Measurements from ENCODE around the gene XYLT1.
A peak's percentile ranks its signal among the peaks of the same experiment; 100 is the strongest.

The XYLT1 gene

DNA sequence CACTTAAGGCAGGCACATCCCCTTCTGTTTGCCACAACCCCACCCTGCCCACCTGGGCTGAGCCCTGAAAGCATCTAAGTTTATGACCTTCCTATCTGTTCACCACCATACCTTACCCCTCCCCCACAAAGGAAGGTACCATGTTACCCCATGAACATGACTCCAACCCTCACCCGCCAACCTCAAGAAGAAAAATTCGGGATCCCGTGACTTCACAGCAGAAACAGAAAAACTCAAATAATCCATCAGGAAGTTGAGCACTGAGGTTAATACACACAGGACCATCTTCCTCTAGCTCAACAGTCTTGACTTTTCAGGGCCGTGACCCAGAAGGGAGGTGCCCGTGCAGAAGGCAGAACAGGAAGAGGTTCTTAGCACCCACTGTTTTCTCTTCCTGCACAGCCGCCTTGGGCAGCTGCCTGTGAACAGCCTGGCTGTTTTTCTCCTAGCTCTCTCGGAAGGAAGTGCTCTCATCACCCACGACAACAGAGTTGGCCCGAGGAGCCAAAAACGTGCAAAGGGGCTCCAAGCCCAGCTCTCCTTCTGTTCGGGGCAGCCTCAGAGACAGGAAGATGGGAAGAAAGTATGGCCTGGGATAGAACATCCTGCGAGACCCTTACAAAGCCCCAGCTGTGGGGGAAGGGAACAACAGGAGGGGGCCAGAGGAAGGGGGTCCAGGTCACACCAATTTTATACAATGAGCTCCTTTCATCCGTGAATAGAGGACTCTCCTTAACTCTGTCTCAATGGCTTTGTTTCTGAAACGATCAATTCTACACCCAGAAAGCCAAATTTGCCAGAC is 101.1 kb downstream of the XYLT1 start:
- no peak for DNase-seq

- DNase-seq: no peak
Observed at GRCh38 chr16:17368951-17369350, 101.8 kb downstream of the XYLT1 start.

GRCh38 chr16:17368446-17368845 is 102.3 kb downstream of the XYLT1 start:
- no peak for DNase-seq

GRCh38 chr16:17367923-17368322 is 102.8 kb downstream of the XYLT1 start:
- DNase-seq: no peak

GRCh38 chr16:17367036-17367435 is 103.7 kb downstream of the XYLT1 start:
- DNase-seq: no peak

DNA sequence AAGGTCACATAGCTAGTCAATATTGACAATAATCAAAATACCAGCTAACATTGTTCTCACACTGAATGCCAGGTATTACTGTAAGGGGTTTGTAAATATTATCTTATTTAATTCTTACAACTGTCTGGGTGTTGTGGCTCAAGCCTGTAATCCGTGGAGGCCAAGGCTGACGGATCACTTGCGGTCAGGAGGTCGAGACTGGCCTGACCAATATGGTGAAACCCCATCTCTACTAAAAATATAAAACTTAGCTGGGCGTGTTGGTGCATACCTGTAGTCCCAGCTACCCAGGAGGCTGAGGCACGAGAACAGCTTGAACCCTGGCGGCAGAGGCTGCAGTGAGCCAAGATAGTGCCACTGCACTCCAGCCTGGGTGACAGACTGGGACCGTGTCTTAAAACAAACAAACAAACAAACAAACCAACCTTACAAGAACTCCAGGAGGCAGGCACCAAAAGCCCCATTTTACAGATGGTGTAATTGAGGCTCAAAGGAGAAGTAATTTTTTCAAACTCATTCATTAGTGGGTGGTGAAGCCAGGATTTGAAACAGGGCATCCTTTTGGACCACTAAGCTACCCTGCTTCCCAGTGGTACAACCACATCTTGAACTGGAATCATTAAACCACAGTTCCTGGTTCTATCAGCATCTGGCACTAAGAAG is 104.3 kb downstream of the XYLT1 start:
- DNase-seq: no peak

DNA sequence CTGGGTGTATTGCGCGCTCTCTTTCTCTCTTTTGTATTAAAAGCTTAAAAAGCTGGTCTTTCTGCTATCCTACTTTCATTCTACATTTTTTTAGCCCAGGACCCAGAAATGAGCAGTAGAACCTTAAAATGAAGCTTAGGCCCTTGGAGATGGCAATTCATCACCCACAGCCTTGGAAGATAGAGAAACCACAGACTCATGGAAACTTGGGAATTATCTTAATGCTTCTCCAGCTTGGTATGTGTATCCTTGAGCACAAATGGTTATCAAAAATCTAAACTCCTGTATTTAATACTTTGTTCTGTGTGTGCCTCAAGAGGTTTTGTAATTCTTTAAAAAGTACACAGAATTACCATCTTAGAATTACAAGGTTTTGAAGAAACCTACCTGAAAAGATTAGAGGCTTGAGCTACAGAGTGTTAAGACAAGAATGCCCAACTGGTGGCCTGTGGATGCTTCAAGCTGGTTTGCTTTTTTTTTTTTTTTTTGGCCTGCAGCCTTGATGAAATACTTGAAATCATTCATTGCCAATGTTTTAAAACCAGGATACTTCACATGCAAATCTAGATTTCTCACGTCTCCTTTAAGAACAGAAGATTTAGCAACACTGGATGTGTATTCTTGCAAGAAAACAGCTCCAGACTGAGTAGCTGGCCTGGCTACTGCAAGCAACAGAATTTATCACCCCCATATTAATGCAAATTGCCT is 105.0 kb downstream of the XYLT1 start:
- DNase-seq: no peak

- DNase-seq: no peak
Observed at GRCh38 chr16:17365211-17365541, 105.6 kb downstream of the XYLT1 start.

DNA sequence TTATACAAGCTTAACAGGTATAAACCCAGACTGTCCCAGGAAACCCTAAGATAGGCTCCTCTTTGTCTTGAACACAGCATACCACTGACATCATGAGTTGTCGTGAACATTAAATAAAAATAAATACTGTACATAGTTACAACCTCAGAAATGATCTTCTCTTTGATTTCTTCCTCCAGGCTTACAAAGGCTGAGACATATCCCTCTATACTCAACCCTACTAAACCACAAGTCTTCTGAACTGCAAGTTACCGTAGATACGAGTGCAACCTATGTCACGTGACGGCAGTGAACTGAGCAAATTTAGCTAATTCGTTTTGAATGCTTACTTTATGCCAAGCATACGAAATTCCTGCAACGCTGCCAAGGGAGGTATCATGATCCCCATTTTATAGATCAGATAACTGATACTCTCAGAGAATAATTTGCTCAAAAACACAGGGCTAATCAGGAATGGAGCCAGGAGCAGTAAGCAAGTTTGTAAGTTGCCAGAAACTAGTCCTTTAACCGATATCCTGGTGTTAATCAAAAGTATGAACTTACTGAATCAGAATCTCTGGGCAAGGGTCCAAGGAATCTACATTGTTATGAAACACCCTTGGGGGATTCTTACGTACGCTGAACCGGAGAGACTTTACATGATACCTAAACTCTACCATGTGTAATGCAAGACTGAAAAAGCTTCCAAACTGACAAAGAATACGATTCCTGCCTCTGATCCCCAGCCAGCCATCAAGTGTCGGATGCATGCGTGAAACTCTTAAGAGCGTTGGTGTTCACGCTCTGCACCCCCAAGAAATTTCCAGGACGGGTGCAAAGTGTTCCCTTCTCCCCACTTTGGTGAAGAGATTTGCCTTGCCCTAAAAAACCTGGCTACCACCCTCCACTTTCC is 106.2 kb downstream of the XYLT1 start:
- DNase-seq: no peak

DNA sequence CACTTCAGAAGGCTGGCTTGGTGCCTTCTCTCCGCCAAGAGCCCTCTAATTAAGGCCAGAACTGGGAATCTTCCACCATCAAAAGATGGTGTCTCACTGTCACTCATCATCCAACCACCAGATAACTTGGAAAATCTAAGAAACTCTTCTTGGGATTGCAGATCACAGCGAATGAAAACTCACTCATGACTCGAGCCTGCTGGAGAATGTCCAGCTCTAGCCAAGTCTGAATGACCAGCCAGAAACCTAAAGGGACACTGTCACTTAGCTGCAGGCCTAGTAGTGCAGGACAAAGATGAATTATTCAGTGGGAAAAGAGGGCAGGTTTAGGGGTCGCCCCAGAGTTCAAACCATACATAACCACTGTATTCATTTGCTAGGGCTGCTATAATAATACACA is 107.8 kb downstream of the XYLT1 start:
- DNase-seq: no peak

- no peak for DNase-seq
Observed at GRCh38 chr16:17362183-17362582, 108.6 kb downstream of the XYLT1 start.

DNA sequence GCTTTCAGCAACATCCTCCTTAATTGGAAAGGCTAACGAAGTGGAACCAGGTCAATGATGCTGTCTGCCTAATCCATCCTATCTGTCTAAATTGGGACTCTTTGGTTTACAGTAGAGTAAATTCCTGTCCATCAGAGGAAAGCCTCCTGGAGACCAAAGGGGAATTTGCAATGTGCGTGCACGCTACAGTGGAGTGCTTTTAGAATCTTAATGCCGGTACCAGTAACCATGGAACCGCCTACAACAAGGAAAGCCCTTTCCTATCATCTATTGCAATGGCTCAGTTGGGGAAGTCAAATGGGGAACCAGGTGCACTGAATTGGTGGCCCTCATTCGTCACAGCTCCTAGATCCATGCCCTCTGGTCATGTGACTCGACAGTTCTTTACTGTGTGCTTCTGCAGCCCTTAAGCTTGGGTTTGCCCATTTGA is 110.1 kb downstream of the XYLT1 start:
- DNase-seq: no peak

GRCh38 chr16:17359788-17360390 is 110.9 kb downstream of the XYLT1 start:
- peak; percentile 35 for DNase-seq

DNA sequence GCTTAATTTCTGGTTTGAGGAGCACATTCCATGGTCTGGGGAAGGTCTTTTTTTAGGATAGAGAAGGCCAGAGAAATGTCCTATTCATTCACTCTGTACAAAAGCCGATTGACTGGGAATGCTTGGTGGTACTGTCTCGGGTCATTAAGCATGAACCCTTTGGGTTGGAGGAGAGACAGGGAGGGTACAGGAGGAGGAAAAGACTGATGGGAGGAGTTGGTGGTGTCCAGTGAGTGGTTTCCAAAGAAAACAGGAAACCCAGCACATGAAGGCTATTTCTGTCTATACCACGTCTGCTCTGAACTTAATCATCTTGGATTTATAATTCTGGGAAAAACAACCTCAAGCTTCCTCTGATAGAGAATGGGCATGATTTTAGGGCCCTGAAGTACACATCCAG is 111.9 kb downstream of the XYLT1 start:
- DNase-seq: no peak

GRCh38 chr16:17358355-17358754 is 112.4 kb downstream of the XYLT1 start:
- no peak for DNase-seq

DNA sequence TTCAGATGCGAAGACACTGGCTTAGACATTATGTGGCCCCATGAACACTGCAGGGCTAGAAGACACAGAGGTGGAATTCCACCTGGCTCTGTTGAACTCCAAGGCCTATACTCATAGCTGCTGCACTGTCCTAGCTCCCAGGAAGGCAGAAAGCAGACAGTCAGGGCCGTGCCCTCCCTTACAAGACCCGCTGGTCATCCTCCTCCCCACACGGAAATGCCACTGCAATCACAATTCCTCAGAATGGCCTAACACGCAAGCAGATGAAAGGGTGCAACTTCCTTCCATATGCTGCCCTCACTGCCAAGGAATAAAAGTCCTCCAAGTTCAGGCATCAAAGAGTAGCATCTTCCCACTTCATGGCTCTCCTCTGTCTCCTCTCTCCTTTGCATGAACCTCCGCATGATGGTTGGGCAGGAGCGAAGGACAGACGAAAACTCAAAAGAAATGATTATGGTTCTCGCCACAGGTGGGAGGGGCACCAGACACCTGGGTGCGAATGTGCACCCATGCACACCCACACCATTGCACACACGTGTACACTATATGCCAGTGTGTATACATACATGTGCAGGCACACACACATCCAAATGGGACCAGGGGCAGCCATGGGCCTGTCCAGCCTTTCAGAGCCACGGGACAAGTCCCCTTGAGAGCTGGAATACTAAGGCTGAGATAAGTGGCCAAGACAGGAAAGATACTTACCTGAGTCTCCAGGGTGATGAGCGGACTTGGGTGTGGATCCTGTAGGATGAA is 113.3 kb downstream of the XYLT1 start:
- no peak for DNase-seq

GRCh38 chr16:17356243-17356933 is 114.4 kb downstream of the XYLT1 start:
- DNase-seq: no peak

DNA sequence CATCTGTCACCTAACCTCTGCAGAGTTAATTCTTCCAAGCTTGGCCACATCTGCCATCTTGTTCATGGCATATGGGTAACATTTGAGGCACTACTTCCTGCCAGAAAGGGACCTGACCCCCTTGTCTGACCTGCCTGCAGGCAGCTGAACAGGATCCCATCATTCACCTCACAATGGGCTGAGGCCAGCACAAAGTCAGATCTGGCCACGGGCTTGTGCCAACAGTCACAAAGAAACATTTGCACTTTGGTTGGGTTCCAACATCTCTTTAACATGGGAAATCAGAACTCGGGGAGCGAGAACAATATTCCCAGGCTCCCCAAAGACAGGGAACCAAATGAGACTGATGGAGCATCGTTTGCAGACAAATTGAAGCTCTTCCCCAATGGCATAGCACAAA is 116.1 kb downstream of the XYLT1 start:
- no peak for DNase-seq

DNA sequence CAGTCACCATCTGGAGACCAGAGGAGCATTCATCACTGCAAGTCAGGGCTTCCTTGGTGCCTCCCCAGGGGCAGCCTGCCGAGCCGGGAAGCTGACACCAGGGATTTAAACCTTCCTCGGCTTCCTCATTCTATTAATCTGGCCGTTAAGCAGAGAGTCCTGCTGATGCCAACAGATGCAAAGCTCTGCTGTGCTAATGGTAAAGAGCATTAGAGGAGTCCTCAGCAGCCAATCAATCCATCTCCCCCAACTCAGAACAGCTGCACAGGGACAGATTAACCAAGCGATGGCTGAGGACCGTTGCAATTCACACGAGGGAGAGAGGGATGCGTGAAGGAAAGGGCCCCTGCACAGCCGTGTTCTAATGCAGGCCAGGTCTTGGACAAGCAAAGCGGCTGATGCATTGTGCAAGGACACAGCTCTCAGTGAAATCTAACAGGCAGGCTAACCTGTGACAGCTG is 116.6 kb downstream of the XYLT1 start:
- DNase-seq: peak; percentile 99

- DNase-seq: no peak
Observed at GRCh38 chr16:17353561-17353960, 117.2 kb downstream of the XYLT1 start.

- DNase-seq: no peak
Observed at GRCh38 chr16:17351441-17352035, 119.2 kb downstream of the XYLT1 start.

Measured in NCI-H82 (cell line).